HL-60 (cell line): ENCODE data around the gene PAPPA2.

ENCODE experiments used
- GABPA ChIP-seq: IDR thresholded peaks from 2 replicates; pipeline ENCODE4 v1.6.1; 2012; ENCODE audit warnings: low read depth
- POLR2AphosphoS5 ChIP-seq: IDR thresholded peaks from 2 replicates; pipeline ENCODE4 v1.6.1; 2012; ENCODE audit warnings: low read depth
- SPI1 ChIP-seq: IDR thresholded peaks from 2 replicates; pipeline ENCODE4 v1.6.1; 2012; ENCODE audit warnings: low read depth, mild to moderate bottlenecking, borderline replicate concordance
- TF ChIP-seq, protein P1 (sequence below): IDR thresholded peaks from one replicate; pipeline ENCODE4 v1.5.1; 2011; ENCODE audit warnings: low read length, control low read depth, inconsistent platforms; ENCODE audit not compliant: insufficient read depth
- TF ChIP-seq, protein P2 (sequence below): IDR thresholded peaks from 2 replicates; pipeline ENCODE4 v1.6.1; 2012; ENCODE audit warnings: low read depth; ENCODE audit not compliant: insufficient replicate concordance

DNA sequence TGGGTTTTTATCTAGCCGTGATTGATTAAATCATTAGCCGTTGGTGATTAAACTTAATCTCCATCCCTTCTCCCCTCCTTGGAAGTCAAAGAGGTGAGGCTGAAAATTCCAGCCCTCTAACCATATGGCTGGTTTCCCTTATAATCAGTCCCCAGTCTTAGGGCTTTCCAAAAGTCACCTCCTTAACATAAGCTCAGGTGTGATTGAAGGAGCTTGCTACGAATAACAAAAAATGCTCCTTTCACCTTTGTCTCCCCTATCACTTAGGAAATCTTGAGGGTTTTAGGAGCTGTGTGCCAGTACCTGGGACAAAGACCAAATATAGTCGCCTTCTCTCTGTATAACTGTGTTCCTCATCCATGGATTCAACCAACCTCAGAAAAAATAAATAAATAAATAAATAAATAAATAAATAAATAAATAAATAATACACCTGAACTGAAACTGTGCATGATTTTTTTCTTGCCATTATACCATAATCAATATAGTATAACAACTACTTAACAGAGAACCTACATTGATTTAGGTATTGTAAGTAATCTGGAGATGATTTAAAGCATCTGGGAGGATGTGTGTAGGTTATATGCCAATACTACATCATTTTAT, 82.2 kb downstream of the PAPPA2 start:
- TF ChIP-seq, protein P1, sequence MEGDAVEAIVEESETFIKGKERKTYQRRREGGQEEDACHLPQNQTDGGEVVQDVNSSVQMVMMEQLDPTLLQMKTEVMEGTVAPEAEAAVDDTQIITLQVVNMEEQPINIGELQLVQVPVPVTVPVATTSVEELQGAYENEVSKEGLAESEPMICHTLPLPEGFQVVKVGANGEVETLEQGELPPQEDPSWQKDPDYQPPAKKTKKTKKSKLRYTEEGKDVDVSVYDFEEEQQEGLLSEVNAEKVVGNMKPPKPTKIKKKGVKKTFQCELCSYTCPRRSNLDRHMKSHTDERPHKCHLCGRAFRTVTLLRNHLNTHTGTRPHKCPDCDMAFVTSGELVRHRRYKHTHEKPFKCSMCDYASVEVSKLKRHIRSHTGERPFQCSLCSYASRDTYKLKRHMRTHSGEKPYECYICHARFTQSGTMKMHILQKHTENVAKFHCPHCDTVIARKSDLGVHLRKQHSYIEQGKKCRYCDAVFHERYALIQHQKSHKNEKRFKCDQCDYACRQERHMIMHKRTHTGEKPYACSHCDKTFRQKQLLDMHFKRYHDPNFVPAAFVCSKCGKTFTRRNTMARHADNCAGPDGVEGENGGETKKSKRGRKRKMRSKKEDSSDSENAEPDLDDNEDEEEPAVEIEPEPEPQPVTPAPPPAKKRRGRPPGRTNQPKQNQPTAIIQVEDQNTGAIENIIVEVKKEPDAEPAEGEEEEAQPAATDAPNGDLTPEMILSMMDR, result no peak
- TF ChIP-seq GABPA (no peak), POLR2AphosphoS5 (no peak), SPI1 (no peak)
- TF ChIP-seq, protein P2, sequence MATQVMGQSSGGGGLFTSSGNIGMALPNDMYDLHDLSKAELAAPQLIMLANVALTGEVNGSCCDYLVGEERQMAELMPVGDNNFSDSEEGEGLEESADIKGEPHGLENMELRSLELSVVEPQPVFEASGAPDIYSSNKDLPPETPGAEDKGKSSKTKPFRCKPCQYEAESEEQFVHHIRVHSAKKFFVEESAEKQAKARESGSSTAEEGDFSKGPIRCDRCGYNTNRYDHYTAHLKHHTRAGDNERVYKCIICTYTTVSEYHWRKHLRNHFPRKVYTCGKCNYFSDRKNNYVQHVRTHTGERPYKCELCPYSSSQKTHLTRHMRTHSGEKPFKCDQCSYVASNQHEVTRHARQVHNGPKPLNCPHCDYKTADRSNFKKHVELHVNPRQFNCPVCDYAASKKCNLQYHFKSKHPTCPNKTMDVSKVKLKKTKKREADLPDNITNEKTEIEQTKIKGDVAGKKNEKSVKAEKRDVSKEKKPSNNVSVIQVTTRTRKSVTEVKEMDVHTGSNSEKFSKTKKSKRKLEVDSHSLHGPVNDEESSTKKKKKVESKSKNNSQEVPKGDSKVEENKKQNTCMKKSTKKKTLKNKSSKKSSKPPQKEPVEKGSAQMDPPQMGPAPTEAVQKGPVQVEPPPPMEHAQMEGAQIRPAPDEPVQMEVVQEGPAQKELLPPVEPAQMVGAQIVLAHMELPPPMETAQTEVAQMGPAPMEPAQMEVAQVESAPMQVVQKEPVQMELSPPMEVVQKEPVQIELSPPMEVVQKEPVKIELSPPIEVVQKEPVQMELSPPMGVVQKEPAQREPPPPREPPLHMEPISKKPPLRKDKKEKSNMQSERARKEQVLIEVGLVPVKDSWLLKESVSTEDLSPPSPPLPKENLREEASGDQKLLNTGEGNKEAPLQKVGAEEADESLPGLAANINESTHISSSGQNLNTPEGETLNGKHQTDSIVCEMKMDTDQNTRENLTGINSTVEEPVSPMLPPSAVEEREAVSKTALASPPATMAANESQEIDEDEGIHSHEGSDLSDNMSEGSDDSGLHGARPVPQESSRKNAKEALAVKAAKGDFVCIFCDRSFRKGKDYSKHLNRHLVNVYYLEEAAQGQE, result no peak
